H1 (cell line): ENCODE measurements around the gene FSTL4. TPM values are rescaled to one million over a fixed set of nuclear protein-coding genes. Genes with fewer than 3 reads are reported as not detected.

Experiments used
- HDAC6 ChIP-seq: IDR thresholded peaks from one replicate; pipeline ENCODE4 v1.7.1; 2012; ENCODE audit warnings: low read depth, mild to moderate bottlenecking, inconsistent platforms, low read length, moderate library complexity
- POLR2A ChIP-seq, 2 experiments: IDR thresholded peaks; 1 replicate in 1 of 2; 2 replicates in 1 of 2; pipeline ENCODE4 v1.6.1; 2011; ENCODE audit warnings: low read depth in 2 of 2, low read length in 2 of 2, mild to moderate bottlenecking in 2 of 2; ENCODE audit errors: control extremely low read depth in 1 of 2
- RBBP5 ChIP-seq: IDR thresholded peaks from 2 replicates; pipeline ENCODE4 v1.7.1; 2012; ENCODE audit warnings: low read depth, mild to moderate bottlenecking, inconsistent platforms, low read length, moderate library complexity, borderline replicate concordance
- polyA plus RNA-seq, 7 experiments: library from polyadenylated mRNA; depleted of rRNA in 3 of 7; stranded (reverse) in 5 of 7; unstranded in 2 of 7; fragments of >200 nt in 5 of 7; fragments of 200-250 nt in 2 of 7; gene quantifications; 1 replicate in 5 of 7; 2 replicates in 1 of 7; 4 replicates in 1 of 7; pipeline versions ENCODE4 v1.2.1 to v1.2.3, GENCODE V29; 2011 to 2013; ENCODE audit warnings: missing spikeins in 2 of 7, mixed read lengths in 2 of 7
- total RNA-seq: library from RNA; stranded (reverse); fragmentation: NEBNext Ultra II Directional; extraction: Animal tissue kit (Norgen Biotek cat#: 25700); gene quantifications from 2 replicates; pipeline ENCODE4 v1.2.1, GENCODE V29; 2021

FSTL4 gene
- total and polyA plus RNA-seq, 2 of the 8 experiments (the other 6 are each of a cell fraction or from before 2014, with no cell fraction given) = 3.1 to 4.1 TPM

DNA sequence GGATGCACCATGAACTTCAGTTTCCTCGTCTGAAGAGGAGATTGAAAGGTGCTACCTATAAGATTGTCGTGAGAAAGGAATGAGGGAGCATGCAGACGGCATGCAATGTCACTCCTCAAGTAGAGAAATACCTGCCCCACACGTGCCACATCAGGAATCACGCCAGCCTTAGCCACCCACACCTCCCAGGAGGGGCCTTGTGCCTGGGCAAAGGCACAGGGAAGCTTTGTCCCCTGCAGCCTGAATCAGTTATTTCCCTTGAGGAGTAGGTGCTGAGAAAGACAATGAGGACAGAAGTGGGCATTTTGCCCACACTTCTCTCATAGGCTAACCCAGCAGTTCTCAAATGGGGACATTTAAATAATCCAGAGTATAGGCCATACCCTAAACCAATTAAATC, 31.0 kb downstream of the FSTL4 start (continued):
- no peak for TF ChIP-seq RBBP5
- no peak for TF ChIP-seq POLR2A (IDR thresholded peaks at IDR 0.05; ENCODE audit: control extremely low read depth in 1 of 2, low read depth in 2 of 2, low read length in 2 of 2)
- no peak for TF ChIP-seq HDAC6
